Endothelial cell of umbilical vein (primary cell): ENCODE results near the gene EFEMP1.

ENCODE experiments used
- POLR2A ChIP-seq: IDR thresholded peaks from 2 replicates; pipeline ENCODE4 v1.6.1; 2012; ENCODE audit warnings: low read depth, mild to moderate bottlenecking, control low read depth, low read length
- TF ChIP-seq, protein P1 (sequence below), 2 donors: IDR thresholded peaks; 1 replicate in 1 of 2; 2 replicates in 1 of 2; pipeline ENCODE4 v1.5.1; 2011; ENCODE audit warnings: low read length in 2 of 2, mild to moderate bottlenecking in 2 of 2, moderate library complexity in 2 of 2, control low read depth in 1 of 2, inconsistent platforms in 1 of 2, low read depth in 1 of 2; ENCODE audit not compliant: insufficient read depth in 1 of 2; ENCODE audit errors: extremely low read depth in 1 of 2

DNA sequence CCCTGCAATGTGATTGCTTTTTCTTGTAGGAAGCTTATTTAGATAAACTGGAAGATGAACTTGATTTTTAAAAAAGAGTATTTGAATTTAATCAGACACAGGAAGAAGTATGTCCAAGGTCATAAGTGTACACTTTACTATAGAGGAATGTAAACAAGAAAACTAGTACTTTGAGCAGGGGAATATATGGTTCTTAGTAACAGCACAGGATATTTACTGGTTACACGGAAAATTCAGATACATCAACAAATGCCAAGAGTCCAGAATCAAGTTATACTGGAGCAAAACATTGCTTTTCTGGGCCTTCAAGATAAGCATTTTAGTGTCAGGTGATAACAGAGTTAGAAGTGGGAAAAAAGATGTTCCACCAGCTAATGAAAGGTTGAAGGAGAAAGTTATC lies 75.5 kb downstream of the EFEMP1 start:
- TF ChIP-seq, protein P1, sequence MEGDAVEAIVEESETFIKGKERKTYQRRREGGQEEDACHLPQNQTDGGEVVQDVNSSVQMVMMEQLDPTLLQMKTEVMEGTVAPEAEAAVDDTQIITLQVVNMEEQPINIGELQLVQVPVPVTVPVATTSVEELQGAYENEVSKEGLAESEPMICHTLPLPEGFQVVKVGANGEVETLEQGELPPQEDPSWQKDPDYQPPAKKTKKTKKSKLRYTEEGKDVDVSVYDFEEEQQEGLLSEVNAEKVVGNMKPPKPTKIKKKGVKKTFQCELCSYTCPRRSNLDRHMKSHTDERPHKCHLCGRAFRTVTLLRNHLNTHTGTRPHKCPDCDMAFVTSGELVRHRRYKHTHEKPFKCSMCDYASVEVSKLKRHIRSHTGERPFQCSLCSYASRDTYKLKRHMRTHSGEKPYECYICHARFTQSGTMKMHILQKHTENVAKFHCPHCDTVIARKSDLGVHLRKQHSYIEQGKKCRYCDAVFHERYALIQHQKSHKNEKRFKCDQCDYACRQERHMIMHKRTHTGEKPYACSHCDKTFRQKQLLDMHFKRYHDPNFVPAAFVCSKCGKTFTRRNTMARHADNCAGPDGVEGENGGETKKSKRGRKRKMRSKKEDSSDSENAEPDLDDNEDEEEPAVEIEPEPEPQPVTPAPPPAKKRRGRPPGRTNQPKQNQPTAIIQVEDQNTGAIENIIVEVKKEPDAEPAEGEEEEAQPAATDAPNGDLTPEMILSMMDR (IDR thresholded peaks at IDR 0.05; ENCODE audit: extremely low read depth in 1 of 2, insufficient read depth in 1 of 2, low read depth in 1 of 2, low read length in 2 of 2), result no peak
- TF ChIP-seq POLR2A, result no peak
